ENCODE data around the gene GEMIN5.
A peak's percentile ranks its signal among the peaks of the same experiment; 100 is the strongest.
"Not testable (repeated sequence)": the region's sequence is repeated elsewhere in the genome, so short reads cannot be mapped to it uniquely, and the experiment has no call there.

The GEMIN5 gene

GRCh38 chr5:154944716-154945115, 6.7 kb upstream of the GEMIN5 start:
- peak in 1 of 3 donors; percentile 11 for DNase-seq
- no peaks in the 10 kb centered on the region for H3K9me3 ChIP-seq (ENCODE audit: control extremely low read depth in 1 of 5, control insufficient read depth in 4 of 5, insufficient read depth in 2 of 5, low read depth in 1 of 5, low read length in 4 of 5)
- H3K4me1 ChIP-seq (ENCODE audit: control extremely low read depth in 1 of 4, control insufficient read depth in 4 of 4, insufficient read depth in 4 of 4, low read length in 3 of 4), result peaks cover 14 to 28% (median 21%) of the 10 kb centered on the region in 4 experiments
- ChIA-PET POLR2A (no interaction called here), CTCF (interaction anchor here (1.1 to 2.2 kb wide), 8 partner anchors 11 to 63 kb away, joined by 4 to 9 read pairs (median 5); no protein-coding TSS in a partner anchor)
- H3K27me3 ChIP-seq (replicated peaks in 2 of 5; ENCODE audit: control insufficient read depth in 4 of 5, insufficient read depth in 5 of 5, low read length in 4 of 5), result no peaks in the 10 kb centered on the region
- no peak overlapping the region for H3K4me3 ChIP-seq (ENCODE audit: control insufficient read depth in 1 of 7, extremely low read depth in 1 of 7, insufficient read depth in 4 of 7, low read depth in 2 of 7, low read length in 6 of 7)
- H3K27ac ChIP-seq (ENCODE audit: insufficient read depth in 1 of 2, low read depth in 1 of 2, low read length in 2 of 2, poor library complexity in 1 of 2, severe bottlenecking in 2 of 2), result peak overlapping the region in 1 of 2 experiments; percentile 44
- H3K36me3 ChIP-seq (ENCODE audit: control insufficient read depth in 4 of 4, insufficient read depth in 4 of 4, low read length in 3 of 4), result peaks cover 0 to 2% (median 2%) of the 10 kb centered on the region in 4 experiments

- WGBS (ENCODE audit: insufficient coverage), result 92% methylated on average over 2 of the region's 5 CpGs
- H3K27ac ChIP-seq (ENCODE audit: insufficient read depth in 1 of 2, low read depth in 1 of 2, low read length in 2 of 2, poor library complexity in 1 of 2, severe bottlenecking in 2 of 2), result no peak overlapping the region
- peaks cover 0 to 2% (median 0%) of the 10 kb centered on the region in 4 experiments for H3K36me3 ChIP-seq (ENCODE audit: control insufficient read depth in 4 of 4, insufficient read depth in 4 of 4, low read length in 3 of 4)
- no peak overlapping the region for H3K4me3 ChIP-seq (ENCODE audit: control insufficient read depth in 1 of 7, extremely low read depth in 1 of 7, insufficient read depth in 4 of 7, low read depth in 2 of 7, low read length in 6 of 7)
- H3K4me1 ChIP-seq (ENCODE audit: control extremely low read depth in 1 of 4, control insufficient read depth in 4 of 4, insufficient read depth in 4 of 4, low read length in 3 of 4), result peaks cover 14 to 30% (median 22%) of the 10 kb centered on the region in 4 experiments
- no peaks in the 10 kb centered on the region for H3K27me3 ChIP-seq (replicated peaks in 2 of 5; ENCODE audit: control insufficient read depth in 4 of 5, insufficient read depth in 5 of 5, low read length in 4 of 5)
- DNase-seq, result no peak
- no peaks in the 10 kb centered on the region for H3K9me3 ChIP-seq (ENCODE audit: control extremely low read depth in 1 of 5, control insufficient read depth in 4 of 5, insufficient read depth in 2 of 5, low read depth in 1 of 5, low read length in 4 of 5)
- POLR2A ChIA-PET, result no interaction called here
- CTCF ChIA-PET, result interaction anchor here (1.4 to 1.7 kb wide), 4 partner anchors 16 to 64 kb away, joined by 3 to 5 read pairs (median 4); no protein-coding TSS in a partner anchor
These were observed 5.5 kb upstream of the GEMIN5 start for GRCh38 chr5:154943527-154943926.

- H3K36me3 ChIP-seq (ENCODE audit: control insufficient read depth in 4 of 4, insufficient read depth in 4 of 4, low read length in 3 of 4), result peaks cover 0 to 2% (median 0%) of the 10 kb centered on the region in 4 experiments
- CTCF ChIA-PET, result no interaction called here
- peak within 1 kb of the TSS; percentile 68 to 95 (median 92) for H3K4me3 ChIP-seq (ENCODE audit: control insufficient read depth in 1 of 7, extremely low read depth in 1 of 7, insufficient read depth in 4 of 7, low read depth in 2 of 7, low read length in 6 of 7)
- H3K27me3 ChIP-seq (replicated peaks in 2 of 5; ENCODE audit: control insufficient read depth in 4 of 5, insufficient read depth in 5 of 5, low read length in 4 of 5), result no peaks in the 10 kb centered on the region
- 2% methylated on average over 31 of the region's 40 CpGs for WGBS (ENCODE audit: insufficient coverage)
- H3K4me1 ChIP-seq (ENCODE audit: control extremely low read depth in 1 of 4, control insufficient read depth in 4 of 4, insufficient read depth in 4 of 4, low read length in 3 of 4), result peaks cover 22 to 44% (median 38%) of the 10 kb centered on the region in 4 experiments
- peak within 1 kb of the TSS; percentile 79 to 92 for H3K27ac ChIP-seq (ENCODE audit: insufficient read depth in 1 of 2, low read depth in 1 of 2, low read length in 2 of 2, poor library complexity in 1 of 2, severe bottlenecking in 2 of 2)
- H3K9me3 ChIP-seq (ENCODE audit: control extremely low read depth in 1 of 5, control insufficient read depth in 4 of 5, insufficient read depth in 2 of 5, low read depth in 1 of 5, low read length in 4 of 5), result no peaks in the 10 kb centered on the region
- peak; percentile 95 to 97 (median 95) for DNase-seq
- POLR2A ChIA-PET, result no interaction called here
These were observed 3.0 kb upstream of the GEMIN5 start, which contains the start of gene MRPL22 for GRCh38 chr5:154940772-154941620. Gene MRPL22, plus strand, starts transcription at chr5:154941073. Its CDS starts 38 bp downstream, at chr5:154941111.

GRCh38 chr5:154940375-154940771, 2.4 kb upstream of the GEMIN5 start:
- 86% methylated on average over 2 of the region's 9 CpGs for WGBS (ENCODE audit: insufficient coverage)
- H3K27ac ChIP-seq (ENCODE audit: insufficient read depth in 1 of 2, low read depth in 1 of 2, low read length in 2 of 2, poor library complexity in 1 of 2, severe bottlenecking in 2 of 2), result peak overlapping the region; percentile 79 to 92
- ChIA-PET CTCF (no interaction called here), POLR2A (no interaction called here)
- no peaks in the 10 kb centered on the region for H3K9me3 ChIP-seq (ENCODE audit: control extremely low read depth in 1 of 5, control insufficient read depth in 4 of 5, insufficient read depth in 2 of 5, low read depth in 1 of 5, low read length in 4 of 5)
- peaks cover 22 to 44% (median 38%) of the 10 kb centered on the region in 4 experiments for H3K4me1 ChIP-seq (ENCODE audit: control extremely low read depth in 1 of 4, control insufficient read depth in 4 of 4, insufficient read depth in 4 of 4, low read length in 3 of 4)
- no peaks in the 10 kb centered on the region for H3K27me3 ChIP-seq (replicated peaks in 2 of 5; ENCODE audit: control insufficient read depth in 4 of 5, insufficient read depth in 5 of 5, low read length in 4 of 5)
- DNase-seq, result no peak
- H3K36me3 ChIP-seq (ENCODE audit: control insufficient read depth in 4 of 4, insufficient read depth in 4 of 4, low read length in 3 of 4), result peaks cover 1 to 5% (median 3%) of the 10 kb centered on the region in 4 experiments
- peak overlapping the region in 6 of 7 experiments; percentile 83 to 95 (median 92) for H3K4me3 ChIP-seq (ENCODE audit: control insufficient read depth in 1 of 7, extremely low read depth in 1 of 7, insufficient read depth in 4 of 7, low read depth in 2 of 7, low read length in 6 of 7)

- H3K9me3 ChIP-seq (ENCODE audit: control extremely low read depth in 1 of 5, control insufficient read depth in 4 of 5, insufficient read depth in 2 of 5, low read depth in 1 of 5, low read length in 4 of 5); H3K27ac ChIP-seq (ENCODE audit: insufficient read depth in 1 of 2, low read depth in 1 of 2, low read length in 2 of 2, poor library complexity in 1 of 2, severe bottlenecking in 2 of 2); CTCF ChIA-PET; POLR2A ChIA-PET; DNase-seq; H3K4me3 ChIP-seq (ENCODE audit: control insufficient read depth in 1 of 7, extremely low read depth in 1 of 7, insufficient read depth in 4 of 7, low read depth in 2 of 7, low read length in 6 of 7); H3K27me3 ChIP-seq (replicated peaks in 2 of 5; ENCODE audit: control insufficient read depth in 4 of 5, insufficient read depth in 5 of 5, low read length in 4 of 5): not testable (repeated sequence)
- 100% methylated on average over 3 of the region's 5 CpGs for WGBS (ENCODE audit: insufficient coverage)
- H3K36me3 ChIP-seq (ENCODE audit: control insufficient read depth in 4 of 4, insufficient read depth in 4 of 4, low read length in 3 of 4), result peaks cover 0 to 14% (median 6%) of the 10 kb centered on the region in 4 experiments
- peaks cover 20 to 38% (median 36%) of the 10 kb centered on the region in 4 experiments for H3K4me1 ChIP-seq (ENCODE audit: control extremely low read depth in 1 of 4, control insufficient read depth in 4 of 4, insufficient read depth in 4 of 4, low read length in 3 of 4)
These were observed 1.4 kb upstream of the GEMIN5 start for GRCh38 chr5:154939387-154939786.

GRCh38 chr5:154937186-154937717, 759 bp downstream of the GEMIN5 start:
- H3K27me3 ChIP-seq (replicated peaks in 2 of 5; ENCODE audit: control insufficient read depth in 4 of 5, insufficient read depth in 5 of 5, low read length in 4 of 5), result no peaks in the 10 kb centered on the region
- H3K4me3 ChIP-seq (ENCODE audit: control insufficient read depth in 1 of 7, extremely low read depth in 1 of 7, insufficient read depth in 4 of 7, low read depth in 2 of 7, low read length in 6 of 7), result peak overlapping the region; percentile 50 to 96 (median 87)
- H3K4me1 ChIP-seq (ENCODE audit: control extremely low read depth in 1 of 4, control insufficient read depth in 4 of 4, insufficient read depth in 4 of 4, low read length in 3 of 4), result peaks cover 15 to 31% (median 29%) of the 10 kb centered on the region in 4 experiments
- POLR2A ChIA-PET, result interaction anchor here (0.6 kb wide), 1 partner anchor 289 kb away, joined by 3 read pairs; no protein-coding TSS in a partner anchor
- CTCF ChIA-PET, result interaction anchor here (0.7 to 1.4 kb wide), 4 partner anchors 10 to 122 kb away, joined by 3 to 4 read pairs (median 4); no protein-coding TSS in a partner anchor
- H3K9me3 ChIP-seq (ENCODE audit: control extremely low read depth in 1 of 5, control insufficient read depth in 4 of 5, insufficient read depth in 2 of 5, low read depth in 1 of 5, low read length in 4 of 5), result no peaks in the 10 kb centered on the region
- no peak for DNase-seq
- peaks cover 0 to 24% (median 9%) of the 10 kb centered on the region in 4 experiments for H3K36me3 ChIP-seq (ENCODE audit: control insufficient read depth in 4 of 4, insufficient read depth in 4 of 4, low read length in 3 of 4)
- WGBS (ENCODE audit: insufficient coverage), result 45% methylated on average over 10 of the region's 11 CpGs
- H3K27ac ChIP-seq (ENCODE audit: insufficient read depth in 1 of 2, low read depth in 1 of 2, low read length in 2 of 2, poor library complexity in 1 of 2, severe bottlenecking in 2 of 2), result peak overlapping the region in 1 of 2 experiments; percentile 76

GRCh38 chr5:154934881-154935280, 3.1 kb downstream of the GEMIN5 start:
- ChIA-PET POLR2A (no interaction called here), CTCF (no interaction called here)
- Histone ChIP-seq H3K36me3 (ENCODE audit: control insufficient read depth in 4 of 4, insufficient read depth in 4 of 4, low read length in 3 of 4) (peaks cover 8 to 41% (median 22%) of the 10 kb centered on the region in 4 experiments), H3K27me3 (replicated peaks in 2 of 5; ENCODE audit: control insufficient read depth in 4 of 5, insufficient read depth in 5 of 5, low read length in 4 of 5) (no peaks in the 10 kb centered on the region), H3K4me1 (ENCODE audit: control extremely low read depth in 1 of 4, control insufficient read depth in 4 of 4, insufficient read depth in 4 of 4, low read length in 3 of 4) (peaks cover 7 to 19% (median 16%) of the 10 kb centered on the region in 4 experiments), H3K9me3 (ENCODE audit: control extremely low read depth in 1 of 5, control insufficient read depth in 4 of 5, insufficient read depth in 2 of 5, low read depth in 1 of 5, low read length in 4 of 5) (no peaks in the 10 kb centered on the region), H3K27ac (ENCODE audit: insufficient read depth in 1 of 2, low read depth in 1 of 2, low read length in 2 of 2, poor library complexity in 1 of 2, severe bottlenecking in 2 of 2) (no peak overlapping the region), H3K4me3 (ENCODE audit: control insufficient read depth in 1 of 7, extremely low read depth in 1 of 7, insufficient read depth in 4 of 7, low read depth in 2 of 7, low read length in 6 of 7) (no peak overlapping the region)
- no peak for DNase-seq

All from common myeloid progenitor, CD34-positive (primary cell).